T1000 (cell line): Measurements from ENCODE around the gene MANSC4.
A peak's percentile ranks its signal among the peaks of the same experiment; 100 is the strongest.

Experiments
- DNase-seq: peaks from one replicate; lab custom pipeline; 2025; ENCODE audit warnings: mixed read lengths; lab: John Stamatoyannopoulos, UW

MANSC4 gene

GRCh38 chr12:27779920-27780611 is at the start of gene MANSC4, which contains the start of gene KLHL42:
Gene MANSC4 (minus strand): TSS chr12:27780236. CDS start chr12:27771276, 8,960 bp downstream.
Gene KLHL42 (plus strand): TSS chr12:27780233. CDS start chr12:27780331, 98 bp downstream.
- peak; percentile 85 for DNase-seq

- DNase-seq, result no peak
Observed at GRCh38 chr12:27828196-27828595, 48.2 kb upstream of the MANSC4 start.

- DNase-seq, result no peak
Observed at GRCh38 chr12:27826076-27826475, 46.0 kb upstream of the MANSC4 start.

GRCh38 chr12:27824126-27824842 is 44.2 kb upstream of the MANSC4 start:
- DNase-seq, result no peak

GRCh38 chr12:27823038-27823437 is 43.0 kb upstream of the MANSC4 start:
- DNase-seq, result no peak

- peak; percentile 37 for DNase-seq
Observed at GRCh38 chr12:27822076-27822712, 42.2 kb upstream of the MANSC4 start.

- no peak for DNase-seq
Observed at GRCh38 chr12:27821259-27821973, 41.4 kb upstream of the MANSC4 start.

GRCh38 chr12:27820564-27820963 is 40.5 kb upstream of the MANSC4 start:
- no peak for DNase-seq

- DNase-seq, result no peak
Observed at GRCh38 chr12:27818401-27818918, 38.4 kb upstream of the MANSC4 start.

GRCh38 chr12:27817766-27818165 is 37.7 kb upstream of the MANSC4 start:
- no peak for DNase-seq

- no peak for DNase-seq
Observed at GRCh38 chr12:27814851-27815591, 35.0 kb upstream of the MANSC4 start.

- no peak for DNase-seq
Observed at GRCh38 chr12:27814411-27814810, 34.4 kb upstream of the MANSC4 start.

GRCh38 chr12:27812502-27812901 is 32.5 kb upstream of the MANSC4 start:
- no peak for DNase-seq

GRCh38 chr12:27810756-27811155 is 30.7 kb upstream of the MANSC4 start:
- no peak for DNase-seq

- no peak for DNase-seq
Observed at GRCh38 chr12:27808841-27809240, 28.8 kb upstream of the MANSC4 start.

GRCh38 chr12:27807063-27807703 is 27.1 kb upstream of the MANSC4 start:
- no peak for DNase-seq

GRCh38 chr12:27806259-27806658 is 26.2 kb upstream of the MANSC4 start:
- no peak for DNase-seq

- DNase-seq, result no peak
Observed at GRCh38 chr12:27805238-27805637, 25.2 kb upstream of the MANSC4 start.

GRCh38 chr12:27802936-27803335 is 22.9 kb upstream of the MANSC4 start:
- DNase-seq, result no peak

GRCh38 chr12:27802511-27802910 is 22.5 kb upstream of the MANSC4 start:
- no peak for DNase-seq

- DNase-seq, result no peak
Observed at GRCh38 chr12:27801630-27802029, 21.6 kb upstream of the MANSC4 start.
